HEK293T (cell line): ENCODE results near the gene CDC37L1.

Experiments used
- CTCF ChIA-PET: fragments of 350-600 bp; formaldehyde crosslinking; extraction: SDS; loops from one replicate; lab custom pipeline; 2021; ENCODE audit warnings: antibody characterized with exemption, inconsistent platforms; lab: Yijun Ruan, JAX
- POLR2A ChIA-PET: fragments of 350-600 bp; formaldehyde crosslinking; extraction: SDS; loops from one replicate; lab custom pipeline; 2020; ENCODE audit warnings: antibody characterized with exemption, inconsistent platforms; lab: Yijun Ruan, JAX
- DNase-seq: peaks from one replicate; pipeline ENCODE4 v3.0.0; 2012; ENCODE audit warnings: mixed read lengths; ENCODE audit errors: extremely low spot score
- ARNT ChIP-seq: fragments of 450-650 bp; IDR thresholded peaks from 2 replicates; pipeline ENCODE4 v1.6.1; 2017; ENCODE audit warnings: mild to moderate bottlenecking
- BHLHE40 ChIP-seq: fragments of 450-650 bp; IDR thresholded peaks from 2 replicates; pipeline ENCODE4 v1.6.1; 2016; ENCODE audit warnings: mild to moderate bottlenecking, moderate library complexity, borderline replicate concordance
- CTBP1 ChIP-seq: fragments of 450-650 bp; IDR thresholded peaks from 2 replicates; pipeline ENCODE4 v1.6.1; 2016; ENCODE audit warnings: borderline replicate concordance
- ELF4 ChIP-seq: fragments of 450-650 bp; IDR thresholded peaks from 2 replicates; pipeline ENCODE4 v1.6.1; 2017; ENCODE audit warnings: antibody characterized with exemption
- FOXA1 ChIP-seq: fragments of 450-650 bp; IDR thresholded peaks from 2 replicates; pipeline ENCODE4 v1.6.1; 2016; ENCODE audit warnings: mild to moderate bottlenecking
- FOXM1 ChIP-seq: fragments of 450-650 bp; IDR thresholded peaks from 2 replicates; pipeline ENCODE4 v1.6.1; 2017; ENCODE audit warnings: mild to moderate bottlenecking, borderline replicate concordance
- HDGF ChIP-seq: fragments of 450-650 bp; IDR thresholded peaks from 2 replicates; pipeline ENCODE4 v1.6.1; 2017; ENCODE audit warnings: antibody characterized with exemption, borderline replicate concordance
- L3MBTL2 ChIP-seq: fragments of 450-650 bp; conservative IDR thresholded peaks from 2 replicates; pipeline ENCODE4 v1.6.1; 2016; ENCODE audit warnings: mild to moderate bottlenecking
- LEF1 ChIP-seq: fragments of 450-650 bp; IDR thresholded peaks from 2 replicates; pipeline ENCODE4 v1.6.1; 2017; ENCODE audit warnings: mild to moderate bottlenecking, borderline replicate concordance
- NFRKB ChIP-seq: fragments of 450-650 bp; IDR thresholded peaks from 2 replicates; pipeline ENCODE4 v1.6.1; 2016; ENCODE audit warnings: mild to moderate bottlenecking, moderate library complexity
- SP1 ChIP-seq: fragments of 450-650 bp; IDR thresholded peaks from 2 replicates; pipeline ENCODE4 v1.6.1; 2017
- SUZ12 ChIP-seq: fragments of 450-650 bp; IDR thresholded peaks from 2 replicates; pipeline ENCODE4 v1.6.1; 2016; ENCODE audit warnings: mild to moderate bottlenecking
- TARDBP ChIP-seq: fragments of 450-650 bp; IDR thresholded peaks from 2 replicates; pipeline ENCODE4 v1.6.1; 2016
- ZNF384 ChIP-seq: fragments of 450-650 bp; IDR thresholded peaks from 2 replicates; pipeline ENCODE4 v1.6.1; 2016
- TF ChIP-seq, protein P1 (sequence below): fragments of 450-650 bp; IDR thresholded peaks from 2 replicates; pipeline ENCODE4 v1.6.1; 2016

The CDC37L1 gene

DNA sequence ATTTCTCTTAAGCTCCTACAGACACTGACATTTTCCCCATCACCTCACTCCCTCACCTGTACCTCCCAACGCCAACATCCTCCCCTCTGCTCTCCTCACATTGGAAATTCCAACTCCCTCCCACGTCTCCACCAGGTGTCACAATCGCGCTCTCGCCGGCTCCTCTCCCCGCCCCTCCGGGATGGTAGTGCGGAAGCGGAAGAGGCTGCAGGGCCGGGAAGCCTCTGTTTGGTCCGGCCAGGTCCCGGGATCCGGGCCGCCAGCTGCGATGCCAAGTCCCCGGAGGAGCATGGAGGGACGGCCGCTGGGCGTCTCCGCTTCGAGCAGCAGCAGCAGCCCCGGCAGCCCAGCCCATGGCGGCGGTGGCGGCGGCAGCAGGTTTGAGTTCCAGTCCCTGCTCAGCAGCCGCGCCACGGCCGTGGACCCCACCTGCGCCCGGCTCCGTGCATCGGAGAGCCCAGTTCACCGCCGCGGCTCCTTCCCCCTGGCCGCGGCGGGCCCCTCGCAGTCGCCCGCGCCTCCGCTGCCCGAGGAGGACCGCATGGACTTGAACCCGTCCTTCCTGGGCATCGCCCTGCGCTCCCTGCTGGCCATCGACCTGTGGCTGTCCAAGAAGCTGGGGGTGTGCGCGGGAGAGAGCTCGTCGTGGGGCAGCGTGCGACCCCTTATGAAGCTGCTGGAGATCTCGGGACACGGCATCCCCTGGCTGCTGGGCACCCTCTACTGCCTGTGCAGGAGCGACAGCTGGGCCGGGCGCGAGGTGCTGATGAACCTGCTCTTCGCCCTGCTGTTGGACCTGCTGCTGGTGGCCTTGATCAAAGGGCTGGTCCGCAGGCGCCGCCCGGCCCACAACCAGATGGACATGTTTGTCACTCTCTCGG, 17.0 kb upstream of the CDC37L1 start, which contains the start of gene PLPP6:
TSS of gene PLPP6 (plus strand) at position 187 of the 881 bp plus-strand sequence. CDS start at position 269, 82 bp downstream.
- DNase-seq: peak; percentile 77
- POLR2A ChIA-PET: interaction anchor here (0.6 to 2.5 kb wide), 3 partner anchors 10 to 78 kb away, joined by 3 to 10 read pairs (median 5); partner anchors contain the start of genes AK3 and CDC37L1
- CTCF ChIA-PET: no interaction called here

DNA sequence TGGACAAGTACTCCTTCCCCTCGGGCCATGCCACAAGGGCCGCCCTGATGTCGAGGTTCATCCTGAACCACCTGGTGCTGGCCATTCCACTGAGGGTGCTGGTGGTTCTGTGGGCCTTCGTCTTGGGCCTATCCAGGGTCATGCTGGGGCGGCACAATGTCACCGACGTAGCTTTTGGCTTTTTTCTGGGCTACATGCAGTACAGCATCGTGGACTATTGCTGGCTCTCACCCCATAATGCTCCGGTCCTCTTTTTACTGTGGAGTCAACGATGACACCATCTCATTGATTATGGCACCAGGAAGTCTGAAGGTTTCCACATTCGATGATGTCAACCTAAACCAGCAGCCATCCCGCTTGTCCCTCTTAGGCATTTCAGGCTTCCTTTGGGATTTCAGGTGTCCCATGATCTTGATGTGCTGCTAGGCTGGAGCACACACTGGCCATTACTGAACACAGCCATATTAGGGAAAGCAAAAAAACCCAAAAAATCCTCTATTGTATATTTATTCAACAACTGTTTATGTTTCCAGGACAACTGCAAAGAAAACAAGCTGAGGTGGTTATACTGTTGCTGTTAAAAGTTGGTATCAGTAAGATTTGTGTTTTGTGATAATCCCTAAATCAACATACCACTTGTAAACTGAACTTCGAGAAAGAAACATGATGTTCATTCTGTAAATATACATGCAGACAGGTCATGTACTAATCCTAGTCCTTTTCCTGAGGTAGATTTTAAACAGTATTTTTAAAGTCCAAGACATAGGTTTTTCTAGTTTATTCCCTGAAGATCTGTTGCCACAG, 16.2 kb upstream of the CDC37L1 start:
- CTCF ChIA-PET: interaction anchor here (0.6 kb wide), 1 partner anchor 74 kb away, joined by 3 read pairs; no protein-coding TSS in a partner anchor
- POLR2A ChIA-PET: interaction anchor here (0.6 to 2.5 kb wide), 3 partner anchors 9 to 77 kb away, joined by 3 to 10 read pairs (median 5); partner anchors contain the start of genes AK3 and CDC37L1
- TF ChIP-seq FOXA1: 0 out of 2 replicates have a peak, but pooled peaks have one; percentile 23
- TF ChIP-seq NFRKB: no peak
- DNase-seq: peak; percentile 11

More for the DNA sequence above, 17.0 kb upstream of the CDC37L1 start, which contains the start of gene PLPP6:
- peak; percentile 47; the same call in 1 of the 2 replicates for TF ChIP-seq ELF4
- TF ChIP-seq CTBP1: peak; percentile 65; the same call in 1 of the 2 replicates
- TF ChIP-seq, protein P1, sequence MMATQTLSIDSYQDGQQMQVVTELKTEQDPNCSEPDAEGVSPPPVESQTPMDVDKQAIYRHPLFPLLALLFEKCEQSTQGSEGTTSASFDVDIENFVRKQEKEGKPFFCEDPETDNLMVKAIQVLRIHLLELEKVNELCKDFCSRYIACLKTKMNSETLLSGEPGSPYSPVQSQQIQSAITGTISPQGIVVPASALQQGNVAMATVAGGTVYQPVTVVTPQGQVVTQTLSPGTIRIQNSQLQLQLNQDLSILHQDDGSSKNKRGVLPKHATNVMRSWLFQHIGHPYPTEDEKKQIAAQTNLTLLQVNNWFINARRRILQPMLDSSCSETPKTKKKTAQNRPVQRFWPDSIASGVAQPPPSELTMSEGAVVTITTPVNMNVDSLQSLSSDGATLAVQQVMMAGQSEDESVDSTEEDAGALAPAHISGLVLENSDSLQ: no peak
- no peak for TF ChIP-seq FOXM1
- no peak for TF ChIP-seq BHLHE40
- peak; percentile 46; the same call in 1 of the 2 replicates for TF ChIP-seq L3MBTL2

DNA sequence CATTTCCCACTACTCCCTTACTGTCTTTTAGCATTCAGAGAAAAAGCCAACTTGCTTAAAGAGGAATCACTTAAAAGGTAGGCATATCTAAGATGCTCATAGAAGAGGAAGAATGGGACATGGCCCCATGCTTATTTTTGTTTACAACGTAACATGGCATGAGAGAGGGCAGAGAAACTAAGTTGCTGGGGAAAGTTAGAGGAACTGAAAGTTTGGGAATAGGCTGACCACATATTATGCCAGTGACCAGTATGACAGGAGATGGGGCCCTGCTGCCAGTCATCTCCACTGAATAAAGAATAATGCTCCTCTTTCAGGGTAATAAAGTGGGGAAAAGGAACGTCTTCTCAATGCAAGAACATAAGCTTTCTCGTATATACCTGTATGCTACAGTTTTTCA, 15.4 kb upstream of the CDC37L1 start:
- CTCF ChIA-PET: interaction anchor here (0.6 to 1.1 kb wide), 2 partner anchors 15 to 73 kb away, joined by 3 read pairs; partner anchors contain the start of gene CDC37L1
- no peak for TF ChIP-seq LEF1
- no peak for TF ChIP-seq TARDBP
- TF ChIP-seq ARNT: no peak
- no peak for TF ChIP-seq L3MBTL2
- no peak for TF ChIP-seq SP1
- TF ChIP-seq FOXA1: no peak
- no peak for TF ChIP-seq FOXM1
- no peak for TF ChIP-seq CTBP1
- TF ChIP-seq BHLHE40: no peak
- TF ChIP-seq HDGF: no peak
- TF ChIP-seq, protein P1: no peak
- no peak for TF ChIP-seq ELF4
- no peak for TF ChIP-seq ZNF384
- TF ChIP-seq NFRKB: no peak
- TF ChIP-seq SUZ12: no peak
- POLR2A ChIA-PET: interaction anchor here (2.5 kb wide), 1 partner anchor 77 kb away, joined by 10 read pairs; the partner anchor contains the start of gene AK3
- no peak for DNase-seq

DNA sequence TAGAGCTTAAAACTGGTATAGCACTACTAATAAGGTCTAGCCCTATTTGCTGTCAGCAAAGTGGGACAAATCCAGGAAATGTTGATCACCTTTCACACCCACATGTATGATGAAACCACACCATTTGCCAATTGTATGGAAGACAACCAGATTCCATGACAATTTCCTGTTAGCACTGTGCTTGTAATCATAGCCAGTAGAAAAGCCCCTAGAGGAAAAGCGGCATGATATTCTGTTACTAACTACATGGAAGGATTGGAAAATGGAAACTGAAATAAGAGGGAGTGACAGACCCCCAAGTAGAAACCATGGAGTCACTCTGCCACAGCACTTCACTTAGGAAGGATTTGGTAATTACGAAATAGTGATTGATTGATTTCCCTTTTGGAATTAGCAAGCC, 14.0 kb upstream of the CDC37L1 start:
- CTCF ChIA-PET: interaction anchor here (1.1 kb wide), 1 partner anchor 14 kb away, joined by 3 read pairs; the partner anchor contains the start of gene CDC37L1
- no peak for DNase-seq
- TF ChIP-seq FOXA1 (no peak), ZNF384 (no peak), BHLHE40 (no peak), ELF4 (no peak)
- POLR2A ChIA-PET: interaction anchor here (1.2 to 2.5 kb wide), 2 partner anchors 14 to 17 kb away, joined by 3 to 14 read pairs; partner anchors contain the start of gene CDC37L1

DNA sequence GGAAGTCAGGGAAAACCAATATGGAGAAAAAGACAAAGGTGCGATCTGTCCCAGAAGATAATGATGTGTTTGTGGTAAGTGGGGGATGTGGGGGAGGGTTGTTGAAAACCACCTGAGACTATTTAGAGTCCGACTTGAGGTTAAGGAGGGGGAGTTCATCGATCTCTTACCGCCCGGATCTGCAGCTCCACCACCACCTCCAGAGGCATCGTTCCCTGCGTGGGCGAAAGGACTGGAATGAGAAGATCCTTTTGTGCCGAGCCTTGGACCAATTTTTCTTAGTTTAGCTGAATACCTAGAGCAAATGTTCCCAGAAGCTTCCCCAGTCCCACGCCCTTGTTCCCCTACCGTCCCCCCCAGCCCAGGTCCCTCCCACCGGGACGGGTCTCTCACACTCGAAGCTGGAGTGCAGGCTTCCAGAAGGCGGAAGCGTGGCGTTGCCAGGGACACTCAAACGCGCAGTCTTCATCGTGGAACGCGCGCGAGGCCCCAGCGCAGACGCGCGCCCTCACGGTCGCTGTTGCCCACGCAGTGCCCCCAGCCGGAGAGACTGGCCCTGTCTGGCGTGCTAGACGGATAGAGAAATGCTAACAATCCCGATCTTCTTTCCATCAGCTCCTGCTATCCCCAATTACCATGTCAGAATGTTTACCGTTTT, 13.2 kb upstream of the CDC37L1 start, which contains the start of gene SPATA6L:
TSS of gene SPATA6L (minus strand) at position 439 of the 658 bp plus-strand sequence. CDS start at position 209, 230 bp downstream.
- ChIA-PET POLR2A (interaction anchor here (1.2 to 2.5 kb wide), 2 partner anchors 13 to 16 kb away, joined by 3 to 14 read pairs; partner anchors contain the start of gene CDC37L1), CTCF (interaction anchor here (0.9 to 1.1 kb wide), 2 partner anchors 9 to 13 kb away, joined by 3 read pairs; partner anchors contain the start of gene CDC37L1)
- no peak for TF ChIP-seq L3MBTL2
- TF ChIP-seq FOXA1: no peak
- no peak for TF ChIP-seq NFRKB
- TF ChIP-seq ELF4: no peak
- no peak for TF ChIP-seq BHLHE40
- no peak for TF ChIP-seq SP1
- TF ChIP-seq, protein P1: no peak
- DNase-seq: no peak
